ENCODE data around the gene APC2. TPM values are rescaled to one million over a fixed set of nuclear protein-coding genes. Genes with fewer than 3 reads are reported as not detected.

Gene APC2
- total and polyA plus RNA-seq, 10 donors = 0.02 to 0.56 (median 0.14) TPM

DNA sequence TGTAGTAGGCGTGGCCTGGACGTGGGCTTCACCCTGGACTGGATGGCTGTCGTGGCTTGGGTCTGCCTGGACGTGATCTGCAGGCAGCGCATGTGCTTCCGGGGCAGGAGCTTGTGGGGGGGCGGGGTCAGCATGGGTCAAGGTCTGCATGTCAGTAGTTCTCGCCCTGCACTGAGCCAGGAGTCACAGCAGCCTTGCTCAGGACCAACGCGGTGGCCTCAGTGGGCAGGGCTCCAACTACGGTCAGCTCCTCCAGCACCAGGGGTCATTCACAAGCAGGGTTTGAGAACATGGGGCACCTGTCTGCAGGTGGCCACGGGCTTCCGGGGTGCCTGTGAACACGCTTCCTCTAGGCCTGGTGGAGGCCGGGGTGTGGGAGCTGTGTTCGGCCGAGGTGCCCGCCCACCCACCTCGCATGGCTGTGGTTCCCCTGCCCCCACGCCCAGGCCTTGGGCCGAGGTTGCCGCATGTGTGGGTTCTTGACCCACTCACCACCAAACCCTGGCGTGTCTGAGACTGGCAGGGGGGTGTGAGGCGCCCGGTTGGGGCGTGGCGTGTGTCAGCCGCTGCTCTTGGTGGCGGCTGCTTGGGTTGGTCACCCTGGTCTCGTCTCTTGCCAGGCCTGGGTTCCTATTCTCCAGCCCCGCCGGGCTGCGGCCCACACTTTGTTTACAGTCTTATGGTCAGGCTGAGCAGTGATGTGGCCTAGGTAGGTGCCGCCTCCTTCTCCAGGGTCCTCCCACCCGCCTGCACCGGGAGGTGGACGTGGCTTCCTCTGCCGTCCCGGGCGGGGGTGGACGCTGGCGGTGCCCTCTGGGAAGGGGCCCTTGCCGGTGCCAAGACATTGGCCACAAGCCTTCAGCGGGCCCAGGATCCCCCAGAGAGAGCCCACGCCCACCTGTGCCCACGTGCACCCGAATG, 16.5 kb upstream of the APC2 start:
- TF ChIP-seq POLR2AphosphoS5 (IDR thresholded peaks at IDR 0.05) = peak in 1 of 3 donors; percentile 32
- no peak for TF ChIP-seq POLR2A (IDR thresholded peaks at IDR 0.05)
- TF ChIP-seq, protein P1, sequence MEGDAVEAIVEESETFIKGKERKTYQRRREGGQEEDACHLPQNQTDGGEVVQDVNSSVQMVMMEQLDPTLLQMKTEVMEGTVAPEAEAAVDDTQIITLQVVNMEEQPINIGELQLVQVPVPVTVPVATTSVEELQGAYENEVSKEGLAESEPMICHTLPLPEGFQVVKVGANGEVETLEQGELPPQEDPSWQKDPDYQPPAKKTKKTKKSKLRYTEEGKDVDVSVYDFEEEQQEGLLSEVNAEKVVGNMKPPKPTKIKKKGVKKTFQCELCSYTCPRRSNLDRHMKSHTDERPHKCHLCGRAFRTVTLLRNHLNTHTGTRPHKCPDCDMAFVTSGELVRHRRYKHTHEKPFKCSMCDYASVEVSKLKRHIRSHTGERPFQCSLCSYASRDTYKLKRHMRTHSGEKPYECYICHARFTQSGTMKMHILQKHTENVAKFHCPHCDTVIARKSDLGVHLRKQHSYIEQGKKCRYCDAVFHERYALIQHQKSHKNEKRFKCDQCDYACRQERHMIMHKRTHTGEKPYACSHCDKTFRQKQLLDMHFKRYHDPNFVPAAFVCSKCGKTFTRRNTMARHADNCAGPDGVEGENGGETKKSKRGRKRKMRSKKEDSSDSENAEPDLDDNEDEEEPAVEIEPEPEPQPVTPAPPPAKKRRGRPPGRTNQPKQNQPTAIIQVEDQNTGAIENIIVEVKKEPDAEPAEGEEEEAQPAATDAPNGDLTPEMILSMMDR (IDR thresholded peaks at IDR 0.05 in 8 of 11, conservative IDR thresholded peaks at IDR 0.05 in 3 of 11) = no peak
- H3K9me3 ChIP-seq = no peaks in the 10 kb centered on the region
- peaks cover 0 to 80% (median 69%) of the 10 kb centered on the region in 6 donors for H3K36me3 ChIP-seq
- intact Hi-C loops (cut with DNase I; ENCODE audit: low total_unique reads) = no loop called here
- peaks cover 0 to 42% (median 13%) of the 10 kb centered on the region in 6 donors for H3K4me1 ChIP-seq
- no peaks in the 10 kb centered on the region for H3K27me3 ChIP-seq (replicated peaks in 1 of 7)
- no peak for DNase-seq
- H3K27ac ChIP-seq = no peak overlapping the region
- WGBS, 5 donors = 84 to 93% (median 85%) methylated on average over 19 to 47 of the region's 47 CpGs
- no peak overlapping the region for H3K4me3 ChIP-seq

DNA sequence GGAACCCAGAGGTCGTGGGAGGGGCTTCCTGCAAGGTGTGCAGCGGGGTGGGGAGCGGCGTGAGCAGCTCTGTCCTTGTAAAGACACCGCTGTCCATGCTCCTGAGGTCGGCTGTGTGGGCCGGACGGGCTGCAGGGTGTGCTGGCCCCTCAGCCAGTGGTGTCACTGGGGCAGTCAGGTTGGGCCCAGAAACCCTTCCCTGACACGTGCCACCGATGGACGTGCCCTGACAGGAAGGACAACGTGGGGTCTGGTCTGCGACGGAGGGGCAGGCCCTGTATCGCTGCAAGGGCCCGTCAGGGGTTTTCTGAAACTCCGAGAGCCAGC, 15.9 kb upstream of the APC2 start:
- Histone ChIP-seq H3K27me3 (replicated peaks in 1 of 7) (no peaks in the 10 kb centered on the region), H3K4me1 (peaks cover 0 to 45% (median 16%) of the 10 kb centered on the region in 6 donors), H3K36me3 (peaks cover 0 to 74% (median 63%) of the 10 kb centered on the region in 6 donors), H3K27ac (no peak overlapping the region), H3K9me3 (no peaks in the 10 kb centered on the region), H3K4me3 (no peak overlapping the region)
- TF ChIP-seq, protein P1 (IDR thresholded peaks at IDR 0.05 in 8 of 11, conservative IDR thresholded peaks at IDR 0.05 in 3 of 11) = no peak
- peak in 1 of 3 donors; percentile 30 for TF ChIP-seq POLR2AphosphoS5 (IDR thresholded peaks at IDR 0.05)
- TF ChIP-seq POLR2A (IDR thresholded peaks at IDR 0.05) = no peak
- WGBS, 5 donors = 85 to 95% (median 93%) methylated on average over 11 to 17 of the region's 17 CpGs
- intact Hi-C loops (cut with DNase I; ENCODE audit: low total_unique reads) = no loop called here
- no peak for DNase-seq

DNA sequence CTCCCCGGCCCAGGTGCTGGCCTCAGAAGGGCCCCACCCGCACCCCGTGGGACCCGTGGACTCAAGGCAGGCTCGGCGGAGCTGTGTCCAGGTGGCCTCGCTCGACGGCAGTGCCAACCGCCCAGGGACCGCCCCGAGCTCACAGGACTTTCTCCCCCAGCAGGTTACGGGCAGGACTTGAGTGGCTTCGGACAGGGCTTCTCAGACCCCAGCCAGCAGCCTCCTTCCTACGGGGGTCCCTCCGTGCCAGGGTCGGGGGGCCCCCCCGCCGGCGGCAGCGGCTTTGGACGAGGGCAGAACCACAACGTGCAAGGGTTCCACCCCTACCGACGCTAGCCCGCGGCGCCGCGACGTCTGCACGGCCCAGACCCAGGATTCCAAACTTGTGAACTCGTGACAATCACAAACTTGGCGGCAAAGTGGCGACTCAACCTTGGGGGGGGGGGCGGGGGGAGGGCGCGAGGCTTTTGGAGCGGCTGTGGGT, 15.3 kb upstream of the APC2 start:
- no peaks in the 10 kb centered on the region for H3K9me3 ChIP-seq
- no peak for DNase-seq

More for the DNA sequence above, 15.3 kb upstream of the APC2 start:
- H3K27me3 ChIP-seq (replicated peaks in 1 of 7) = no peaks in the 10 kb centered on the region
- intact Hi-C loops (cut with DNase I; ENCODE audit: low total_unique reads) = no loop called here
- H3K4me3 ChIP-seq = no peak overlapping the region
- H3K36me3 ChIP-seq = peaks cover 0 to 73% (median 59%) of the 10 kb centered on the region in 6 donors
- peak overlapping the region in 1 of 8 donors; percentile 25 for H3K27ac ChIP-seq
- TF ChIP-seq POLR2AphosphoS5 (IDR thresholded peaks at IDR 0.05) = peak in 2 of 3 donors; percentile 6 to 42
- TF ChIP-seq, protein P1 (IDR thresholded peaks at IDR 0.05 in 8 of 11, conservative IDR thresholded peaks at IDR 0.05 in 3 of 11) = no peak
- WGBS, 5 donors = 75 to 92% (median 87%) methylated on average over 14 to 39 of the region's 39 CpGs
- H3K4me1 ChIP-seq = peaks cover 6 to 51% (median 22%) of the 10 kb centered on the region in 6 donors
